Islet of Langerhans (tissue), 1 donor: ENCODE measurements around the gene E2F3.

Experiments used
- FAIRE-seq: peaks from one replicate; lab custom pipeline; 2011; peaks lifted over from hg19 to GRCh38; lab: Jason Lieb, UNC

E2F3 gene

DNA sequence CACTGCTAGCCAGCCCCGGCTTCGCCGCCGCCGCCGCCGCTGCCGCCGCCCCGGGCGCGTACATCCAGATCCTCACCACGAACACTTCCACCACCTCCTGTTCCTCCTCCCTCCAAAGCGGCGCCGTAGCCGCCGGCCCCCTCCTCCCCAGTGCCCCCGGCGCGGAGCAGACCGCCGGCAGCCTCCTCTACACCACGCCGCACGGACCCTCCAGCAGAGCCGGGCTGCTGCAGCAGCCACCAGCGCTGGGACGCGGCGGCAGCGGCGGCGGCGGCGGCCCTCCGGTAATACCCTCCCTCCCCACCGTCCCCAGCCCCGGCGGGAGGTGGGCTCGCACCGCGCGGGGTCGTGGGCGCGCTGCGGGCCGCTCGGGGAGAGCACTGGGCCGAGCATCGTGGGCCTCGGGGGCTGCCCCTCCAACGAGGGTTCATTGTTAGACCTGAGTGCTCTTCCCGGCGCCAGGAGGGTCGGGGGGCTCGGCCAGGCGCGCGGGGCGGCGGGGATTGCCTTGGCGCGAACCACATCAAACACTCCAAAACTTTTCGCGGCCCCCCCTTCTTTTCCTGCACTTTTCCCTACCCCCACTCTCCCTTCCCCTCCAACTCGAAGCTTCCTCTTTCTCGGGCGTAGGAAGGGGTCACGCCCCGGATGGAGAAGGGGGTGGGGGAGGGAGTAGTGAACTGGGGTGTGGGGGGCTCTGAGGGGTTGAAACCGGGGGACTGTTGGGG, 827 bp downstream of the E2F3 start:
- FAIRE-seq: no peak

DNA sequence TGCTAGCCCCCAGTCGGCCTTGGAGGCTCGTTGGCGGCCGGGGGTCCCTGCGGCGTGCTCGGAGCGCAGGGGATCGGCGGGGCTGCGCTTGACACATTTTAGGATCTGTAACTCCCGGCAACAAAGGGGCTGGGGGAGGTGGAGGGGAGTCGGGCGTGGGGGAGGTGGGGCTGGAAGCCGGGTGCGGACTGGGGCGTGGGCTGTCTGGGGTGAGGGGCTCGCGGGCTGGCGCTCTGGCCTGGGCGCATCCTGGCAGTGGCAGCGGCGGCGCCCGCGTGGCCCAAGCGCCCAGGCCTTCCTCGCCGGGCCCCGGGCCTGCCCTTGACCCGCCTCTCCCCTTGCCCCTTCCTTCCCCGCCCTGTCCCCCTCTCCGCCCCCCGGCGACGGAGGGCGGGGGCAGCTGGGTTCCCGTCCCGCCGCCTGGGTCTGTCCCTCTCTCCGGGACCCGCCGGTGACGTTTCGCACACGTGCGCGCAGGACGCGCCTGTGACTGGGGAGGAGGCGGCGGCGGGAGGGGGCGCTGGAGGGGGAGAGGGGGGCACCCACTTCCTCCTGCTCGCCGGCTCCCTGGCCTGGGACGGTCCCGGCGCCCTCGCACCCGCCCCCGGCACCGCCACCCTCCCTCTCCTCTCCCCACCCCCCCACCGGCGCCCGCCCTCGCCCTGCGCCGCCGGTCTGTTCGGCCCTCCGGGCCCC, 1.5 kb downstream of the E2F3 start:
- no peak for FAIRE-seq

DNA sequence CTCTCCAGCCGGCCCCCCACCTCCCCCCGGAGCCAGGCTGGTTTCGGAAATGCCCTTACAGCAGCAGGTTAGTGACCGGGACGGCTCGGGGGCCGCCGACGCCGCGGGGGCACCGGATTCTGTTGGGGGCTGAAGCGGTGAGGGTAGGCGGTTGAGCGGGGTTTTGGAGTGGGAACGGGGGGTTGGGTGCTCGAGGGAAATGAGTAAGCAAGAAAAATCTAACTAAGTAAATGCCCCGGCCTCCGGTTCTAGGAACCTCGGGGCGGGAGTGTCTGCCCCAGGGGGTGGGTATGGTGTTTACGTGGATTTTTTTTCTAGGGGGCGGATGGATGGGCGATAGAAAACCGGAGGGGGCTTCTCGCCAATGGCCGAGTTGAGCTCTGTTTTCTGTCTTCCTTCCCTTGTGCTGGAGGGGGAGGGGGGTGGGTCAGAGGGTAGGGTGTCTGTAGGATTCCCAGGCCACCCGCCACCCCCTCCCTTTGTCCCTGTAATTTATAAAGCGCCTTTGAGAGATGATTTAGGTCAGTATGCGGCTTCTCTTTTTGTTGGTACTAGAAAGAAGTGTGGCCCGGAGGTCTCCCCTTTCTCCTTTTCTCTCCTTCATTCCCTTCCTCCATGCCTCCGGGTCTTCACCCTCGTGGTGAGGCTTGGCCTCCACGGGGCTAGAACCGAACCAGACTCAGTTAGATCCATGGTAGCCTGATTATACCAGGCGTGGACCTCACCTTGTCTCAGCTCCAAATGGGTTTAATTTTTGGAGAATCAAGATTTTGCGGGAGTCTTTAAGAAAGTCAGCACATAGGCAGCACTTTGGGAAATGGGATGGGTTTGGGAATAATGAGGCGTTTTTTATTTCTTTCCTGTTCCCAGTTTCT, 2.3 kb downstream of the E2F3 start:
- no peak for FAIRE-seq

DNA sequence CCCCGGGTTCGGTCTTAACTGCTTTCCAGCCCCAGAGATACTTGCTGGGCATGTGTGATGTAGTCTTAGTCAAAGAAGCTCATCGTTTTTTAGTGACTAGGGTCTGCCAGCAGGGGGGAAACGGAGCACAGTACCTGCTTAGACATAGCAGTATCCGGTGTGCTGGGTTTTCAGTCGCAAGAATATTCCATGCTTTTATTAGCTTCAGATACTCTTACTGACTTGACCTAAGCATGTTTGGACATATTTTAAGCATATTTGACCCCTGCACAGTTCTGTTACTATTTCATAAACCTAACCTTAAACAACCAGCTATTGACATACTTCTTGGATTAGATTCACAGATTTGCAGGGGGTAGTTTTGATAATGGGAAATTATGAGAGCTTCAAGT, 3.0 kb downstream of the E2F3 start:
- FAIRE-seq: no peak

DNA sequence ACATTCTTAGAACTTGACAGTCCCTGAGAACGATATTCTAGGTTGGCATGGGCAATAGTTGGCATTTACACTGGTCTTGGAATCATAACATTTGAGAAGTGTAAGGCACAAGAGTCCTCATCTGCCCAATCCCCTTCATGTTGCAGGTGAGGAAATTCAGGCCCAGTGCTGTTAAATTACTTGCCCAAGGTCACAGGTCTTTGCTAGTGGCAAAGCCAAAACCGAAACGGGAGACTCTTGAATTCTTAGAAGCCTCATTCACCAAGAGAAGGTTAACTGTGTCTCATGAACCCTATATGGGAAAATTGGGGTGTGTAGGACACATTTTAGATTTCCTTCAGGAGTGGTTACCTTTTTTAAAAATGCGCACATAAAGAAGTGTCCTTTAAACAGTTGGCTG, 7.2 kb downstream of the E2F3 start:
- FAIRE-seq: no peak

DNA sequence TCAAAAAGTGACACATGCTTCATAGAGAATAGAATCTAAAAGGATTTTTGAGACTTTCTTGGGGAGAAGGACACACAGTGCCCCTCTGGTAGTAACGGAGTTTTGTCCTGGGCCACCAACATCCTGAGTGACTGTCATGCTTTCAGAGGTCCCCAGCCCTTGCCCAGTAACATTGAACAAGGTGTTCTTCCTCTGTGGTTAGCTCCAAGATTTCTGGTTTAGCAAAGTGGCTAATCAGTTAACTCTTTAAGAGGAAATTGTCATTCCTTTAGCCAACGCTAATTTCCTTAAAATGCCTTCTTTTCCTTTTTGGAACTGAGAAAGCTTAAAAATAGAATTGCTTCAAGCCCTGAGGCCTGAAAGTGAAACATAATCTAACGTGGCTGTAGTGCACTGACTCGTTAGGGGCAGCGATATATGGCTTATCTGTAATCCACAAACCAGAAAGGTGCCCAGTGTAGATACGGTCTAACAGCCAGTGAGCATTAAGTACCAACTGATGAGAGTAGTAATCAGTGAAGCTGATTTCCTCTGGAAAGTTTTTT, 7.8 kb downstream of the E2F3 start:
- FAIRE-seq: no peak

DNA sequence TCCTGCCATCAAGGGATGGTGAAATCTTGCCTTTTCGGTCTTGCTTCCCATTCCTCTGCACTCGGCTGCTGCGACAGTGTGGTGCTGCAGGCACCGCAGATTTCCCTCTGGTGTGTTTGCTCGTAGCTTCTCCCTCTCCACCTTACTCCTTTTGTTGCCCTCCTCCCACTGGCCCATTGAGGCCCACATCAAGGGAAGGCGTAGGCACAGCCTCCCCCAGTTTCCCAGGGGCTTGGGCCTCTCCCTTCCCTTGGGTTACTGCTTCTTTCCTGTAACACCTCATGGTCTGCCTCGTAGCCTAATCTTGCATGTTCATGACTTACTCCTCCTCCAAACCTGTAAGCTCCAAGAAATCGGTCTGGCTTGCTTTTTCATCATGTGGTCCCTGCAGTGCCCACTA, 9.9 kb downstream of the E2F3 start:
- FAIRE-seq: no peak

DNA sequence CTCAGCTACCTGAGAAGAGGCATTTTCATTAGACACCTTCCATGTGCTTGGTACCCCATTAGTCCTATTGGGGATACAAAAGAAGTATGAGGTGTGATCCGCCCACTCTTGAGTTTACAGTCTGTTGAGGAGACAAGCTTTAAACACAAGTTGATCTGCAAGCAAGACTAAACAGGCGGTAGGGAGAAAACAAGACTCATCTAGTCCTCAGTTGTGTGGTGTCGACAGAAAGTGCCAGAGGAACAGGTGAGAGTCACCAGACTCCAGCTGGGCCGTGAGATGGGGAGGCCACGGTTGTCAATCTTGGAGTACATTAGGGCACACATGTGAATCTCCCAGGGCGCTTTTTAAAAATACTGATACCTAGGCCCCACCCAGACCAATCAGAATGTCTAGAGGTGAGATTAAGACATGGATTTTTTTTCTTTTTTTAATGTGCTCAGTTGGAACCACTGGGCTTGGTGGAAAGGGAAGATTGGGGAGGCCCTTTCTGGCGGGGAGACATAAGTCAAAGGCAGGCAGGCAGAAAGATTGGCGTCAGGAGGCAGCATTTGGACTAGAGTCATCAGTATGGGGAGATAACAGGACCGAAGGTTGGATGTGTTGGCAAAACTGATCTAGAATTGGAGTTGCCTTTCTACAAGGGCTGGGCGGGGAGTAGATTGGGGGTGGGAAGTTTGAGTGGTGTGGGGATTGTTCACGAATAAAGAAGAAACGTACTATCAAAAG, 10.4 kb downstream of the E2F3 start:
- no peak for FAIRE-seq

DNA sequence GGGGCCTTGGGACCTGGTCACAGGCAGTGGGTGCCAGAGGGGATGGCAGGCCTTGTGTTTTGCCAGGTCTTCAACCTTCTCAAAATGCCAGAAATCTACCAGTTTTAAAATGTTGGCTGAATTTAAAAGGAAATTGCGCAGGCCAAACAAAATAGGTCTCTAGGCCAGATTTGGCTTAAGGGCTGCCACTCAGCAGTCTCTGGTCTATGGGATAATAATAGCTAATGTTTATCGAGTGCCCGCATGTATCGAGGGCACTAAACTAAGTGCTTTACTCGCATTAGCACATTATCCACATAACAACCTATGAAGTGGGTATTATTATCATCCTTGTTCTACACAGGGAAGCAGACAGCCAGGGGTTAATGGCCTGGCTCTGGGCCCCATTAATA, 11.0 kb downstream of the E2F3 start:
- no peak for FAIRE-seq

DNA sequence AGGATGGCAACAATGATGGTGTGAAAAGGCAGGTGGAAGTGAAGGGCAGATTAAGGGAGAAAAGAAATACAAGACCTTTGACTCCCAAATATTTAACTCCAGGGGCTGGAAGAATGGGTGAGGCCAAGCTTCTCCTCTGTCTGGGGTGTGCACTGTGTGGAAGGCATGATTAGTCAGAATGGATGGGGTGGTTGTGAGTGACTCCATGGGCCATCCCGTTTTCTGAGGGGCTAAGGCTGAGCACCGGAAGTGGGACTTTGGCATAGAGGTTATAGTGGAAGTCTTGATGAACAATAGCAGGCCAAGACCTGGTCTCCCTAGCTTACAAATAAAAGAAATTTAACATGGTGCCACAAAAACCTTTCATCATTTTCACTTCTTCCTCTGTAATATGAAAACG, 12.1 kb downstream of the E2F3 start:
- FAIRE-seq: no peak

DNA sequence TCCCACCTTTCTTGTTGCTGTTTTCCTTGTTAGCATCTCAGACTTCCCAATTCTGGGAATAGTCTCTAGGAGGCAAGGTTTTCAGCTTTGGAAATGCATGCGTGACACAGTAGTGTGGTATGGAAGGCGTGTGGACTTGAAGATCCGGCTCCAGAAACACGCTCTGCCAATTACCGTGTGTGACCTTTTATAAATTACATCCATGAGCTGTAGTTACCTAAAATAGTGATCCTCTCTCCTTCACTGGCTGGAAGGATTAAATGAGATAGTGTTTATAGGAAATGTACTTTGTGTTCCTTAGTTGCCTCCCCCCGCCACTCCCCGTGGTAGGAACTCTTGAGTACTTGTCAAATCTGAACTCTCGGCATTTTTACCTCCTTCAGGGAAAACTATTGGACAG, 13.0 kb downstream of the E2F3 start:
- FAIRE-seq: no peak

DNA sequence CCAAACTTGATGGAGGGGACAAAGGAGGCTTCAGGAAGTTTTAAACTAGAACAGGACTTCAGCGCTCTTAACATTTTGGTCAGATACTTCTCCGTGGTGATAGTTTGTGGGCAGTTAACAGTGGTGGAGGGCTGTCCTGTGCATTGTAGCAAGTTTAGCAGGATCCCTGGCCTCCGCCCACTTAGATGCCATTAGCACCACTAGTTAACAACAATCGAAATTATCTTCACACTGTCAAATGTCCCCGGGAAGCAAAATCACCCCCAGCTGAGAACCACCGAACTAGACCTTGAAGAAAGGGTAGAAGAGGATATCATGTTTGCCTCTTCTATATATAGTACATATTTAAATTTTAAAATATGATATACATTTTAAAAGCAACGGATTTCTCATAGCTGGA, 13.6 kb downstream of the E2F3 start:
- no peak for FAIRE-seq

DNA sequence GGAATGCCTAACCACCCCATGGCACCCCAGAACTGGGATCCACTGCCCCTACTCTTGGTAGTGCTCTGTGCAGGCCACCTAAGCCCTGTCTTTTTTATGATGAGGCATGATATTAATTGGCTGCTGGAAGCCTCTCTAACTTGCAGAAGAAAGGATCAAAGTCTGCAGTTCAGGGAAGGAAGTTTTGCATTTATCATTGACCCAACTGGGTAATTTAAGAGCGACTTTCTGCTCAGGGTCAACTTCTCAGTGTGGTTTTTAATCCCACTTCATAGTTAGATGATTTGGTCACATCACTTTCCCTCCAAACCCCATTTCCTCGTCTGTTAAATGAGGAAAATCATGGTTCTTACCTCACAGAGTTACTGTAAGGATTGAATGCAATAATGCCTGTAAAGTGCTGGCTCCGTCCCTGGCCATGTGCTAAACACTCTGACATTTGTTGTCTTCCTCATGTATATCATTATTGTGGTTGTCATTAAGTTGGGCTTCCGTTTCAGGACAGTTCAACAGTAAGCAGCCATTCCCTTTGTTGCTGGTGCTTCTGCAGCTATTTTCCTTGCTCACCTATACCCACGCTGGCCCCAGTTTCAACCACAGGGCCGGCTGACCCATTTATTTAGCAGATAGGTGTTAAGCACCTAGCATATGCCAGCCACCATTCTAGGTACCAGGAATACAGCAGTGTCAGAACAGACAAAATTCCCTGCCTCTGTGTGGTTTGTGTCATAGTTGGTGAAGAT, 14.2 kb downstream of the E2F3 start:
- FAIRE-seq: no peak

DNA sequence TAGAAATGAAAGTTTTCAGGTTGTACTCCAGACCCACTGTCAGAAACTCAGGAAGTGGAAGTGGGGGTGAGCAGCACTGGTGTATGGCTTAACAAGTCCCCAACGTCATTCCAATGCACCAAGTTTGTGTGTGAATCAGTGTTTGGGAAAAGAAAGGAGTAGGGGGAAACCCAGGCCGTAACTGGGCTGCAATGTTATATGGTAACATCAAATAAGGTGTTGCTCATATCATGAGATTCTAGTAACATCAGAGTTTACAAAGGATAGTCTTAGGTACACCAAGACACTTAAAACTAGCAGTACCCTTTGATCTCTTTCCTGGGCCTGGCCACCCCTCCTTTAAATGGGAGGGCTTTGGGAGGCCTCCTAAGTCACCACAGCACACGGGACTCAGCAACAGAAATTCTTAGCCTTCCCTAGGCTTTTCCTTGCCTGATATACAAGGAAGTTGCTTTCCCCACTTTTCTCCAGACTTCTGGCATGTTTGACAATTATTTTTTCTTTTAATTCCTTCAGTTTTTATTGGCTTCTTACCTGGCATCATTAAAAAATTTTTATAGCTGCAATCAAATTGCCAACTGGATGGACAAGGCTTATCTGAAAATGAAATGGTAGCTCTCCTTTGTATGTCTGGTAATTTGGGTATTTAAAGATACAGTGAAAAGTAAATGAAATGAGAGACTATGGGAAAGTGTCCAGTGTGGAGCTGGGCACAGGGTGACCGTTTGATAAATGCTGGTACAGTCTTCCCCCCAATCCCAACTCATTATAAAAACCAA, 15.1 kb downstream of the E2F3 start:
- no peak for FAIRE-seq

DNA sequence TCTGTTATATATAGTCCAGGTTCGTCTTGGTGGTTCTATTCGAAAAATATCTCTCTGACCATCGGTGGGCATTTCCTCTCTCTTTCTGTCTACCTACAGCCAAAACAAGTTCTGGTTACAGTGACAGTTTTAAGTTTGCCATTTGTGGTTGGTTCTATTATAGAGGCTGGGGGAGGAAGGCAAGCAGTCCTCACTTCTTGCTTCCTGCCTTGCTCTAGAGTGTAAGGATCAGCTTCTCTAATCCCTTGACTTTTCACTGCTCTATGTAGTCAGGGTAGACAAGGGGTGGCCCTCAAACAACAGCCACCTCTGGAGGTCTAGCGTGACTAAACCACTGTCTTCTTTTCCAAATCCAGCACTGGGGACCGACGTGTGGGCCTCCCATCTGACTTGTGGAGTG, 16.1 kb downstream of the E2F3 start:
- FAIRE-seq: no peak

DNA sequence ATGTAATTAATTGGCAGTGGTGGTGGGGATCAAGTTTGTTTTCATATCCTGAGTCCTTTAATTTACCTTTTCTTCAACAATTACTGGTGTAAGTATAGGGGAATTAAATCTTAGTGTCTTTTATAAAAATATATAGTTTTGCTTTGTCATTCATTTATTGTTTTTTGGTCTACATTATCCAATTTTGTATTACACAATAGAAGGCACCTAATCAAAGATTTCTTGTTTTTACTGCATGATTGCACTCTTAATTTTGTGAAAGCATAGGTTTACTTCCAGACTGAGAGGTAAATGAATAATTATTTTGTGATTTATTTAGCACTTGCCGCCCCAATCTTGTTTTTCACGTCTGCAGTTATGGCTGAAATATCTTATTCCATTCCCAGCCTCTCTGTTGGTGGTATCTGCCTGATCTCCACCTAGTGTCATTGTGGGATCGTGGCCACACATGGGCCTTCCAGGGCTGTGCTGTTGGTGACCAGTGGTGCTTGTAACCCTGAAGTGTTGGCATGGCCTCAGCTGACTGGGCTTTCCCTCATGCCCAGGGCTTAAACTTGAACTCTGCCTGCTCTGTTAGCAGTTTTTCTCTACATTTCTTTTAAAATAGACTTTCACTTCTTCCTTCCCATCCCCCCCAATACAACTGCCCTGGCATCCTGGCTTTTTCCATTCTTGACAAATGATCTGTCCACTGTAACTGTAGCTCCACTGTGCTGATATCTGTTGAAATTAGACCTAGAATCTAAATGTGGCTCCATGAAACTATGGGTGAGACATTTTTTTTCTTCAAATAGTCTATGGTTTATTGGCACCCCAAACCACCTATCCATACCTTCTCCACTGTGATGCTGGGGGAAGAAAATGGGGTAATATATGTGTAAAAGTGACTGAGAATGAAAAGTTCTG, 24.8 kb downstream of the E2F3 start:
- no peak for FAIRE-seq

DNA sequence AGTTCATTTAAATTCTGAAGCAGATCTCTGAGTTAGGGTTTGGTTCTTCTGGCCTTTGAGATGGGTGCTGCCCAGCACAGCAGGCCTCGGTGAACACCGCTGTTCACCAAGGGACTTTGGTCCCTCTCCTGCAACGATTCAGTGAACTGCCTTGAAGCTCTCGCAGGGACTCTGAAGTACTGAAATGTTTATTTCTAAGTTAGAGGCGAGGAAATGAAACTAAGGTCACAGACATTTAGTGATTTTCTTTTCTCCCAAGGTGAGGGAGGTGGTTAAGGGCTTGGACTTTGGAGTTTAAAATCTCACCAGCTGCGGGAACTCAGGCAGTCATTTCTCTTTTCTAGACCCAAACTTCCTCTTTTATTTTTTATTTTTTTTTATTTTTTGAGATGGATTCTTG, 26.2 kb downstream of the E2F3 start:
- no peak for FAIRE-seq

DNA sequence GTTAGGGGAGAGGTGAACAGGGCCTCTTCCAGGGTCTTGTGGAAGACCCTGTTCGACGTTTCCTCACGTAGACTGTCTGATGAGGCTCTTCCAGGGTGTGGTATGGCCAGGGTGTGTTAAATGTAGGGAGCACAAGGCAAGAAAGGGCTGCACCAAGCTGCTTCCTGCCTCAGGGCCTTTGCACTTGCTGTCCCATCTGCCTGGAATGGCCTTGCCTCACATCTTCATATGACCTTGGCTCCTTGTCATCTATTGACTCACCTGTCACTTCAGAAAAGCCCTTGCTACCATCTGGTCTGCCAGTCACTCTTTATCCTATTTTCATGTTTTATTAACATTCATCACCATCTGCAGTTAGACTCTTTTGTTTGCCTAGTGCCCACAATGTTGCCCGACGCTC, 31.0 kb downstream of the E2F3 start:
- FAIRE-seq: no peak

DNA sequence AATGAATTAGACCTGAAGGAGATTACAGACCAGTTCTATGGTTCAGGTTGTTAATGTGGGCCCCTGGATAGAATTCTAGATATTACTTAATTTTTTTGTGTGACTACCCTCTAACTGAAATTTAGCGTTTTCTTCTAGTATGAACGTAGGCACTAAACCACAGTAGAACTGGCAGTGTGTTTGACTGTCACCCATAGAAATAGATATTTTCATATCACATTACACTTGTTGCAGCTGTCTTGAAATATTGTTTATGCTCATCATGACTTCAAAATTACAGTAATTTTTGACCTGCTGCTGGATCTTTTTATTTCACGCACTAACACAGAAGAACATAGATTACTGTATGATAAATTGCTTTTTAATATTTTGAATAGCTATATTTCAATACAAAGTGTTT, 31.6 kb downstream of the E2F3 start:
- no peak for FAIRE-seq

DNA sequence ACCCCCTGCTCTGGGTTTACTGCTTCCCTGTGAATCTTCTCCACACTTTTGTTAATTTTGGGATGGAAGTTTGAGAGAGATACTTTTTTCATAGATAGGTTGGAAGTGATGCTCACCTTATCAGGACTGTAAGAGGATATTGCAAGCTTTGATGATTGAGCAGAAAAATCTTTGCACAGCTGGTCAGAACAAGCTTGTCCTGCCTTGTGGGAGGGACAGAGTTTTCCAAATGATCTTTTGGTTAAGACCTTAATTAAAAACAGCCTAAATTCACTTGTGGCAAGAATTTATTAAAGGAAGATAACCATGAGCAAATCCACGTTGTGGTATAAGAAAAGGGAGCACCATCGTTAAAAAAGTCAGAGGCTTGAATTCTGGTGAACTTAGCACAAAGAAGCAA, 32.2 kb downstream of the E2F3 start:
- FAIRE-seq: no peak
